ENCODE results near the gene TRIP4. TPM values are rescaled to one million over a fixed set of nuclear protein-coding genes. Genes with fewer than 3 reads are reported as not detected.

Gene TRIP4
- polyA plus RNA-seq, 3 donors: 23.0 to 40.1 (median 35.6) TPM

DNA sequence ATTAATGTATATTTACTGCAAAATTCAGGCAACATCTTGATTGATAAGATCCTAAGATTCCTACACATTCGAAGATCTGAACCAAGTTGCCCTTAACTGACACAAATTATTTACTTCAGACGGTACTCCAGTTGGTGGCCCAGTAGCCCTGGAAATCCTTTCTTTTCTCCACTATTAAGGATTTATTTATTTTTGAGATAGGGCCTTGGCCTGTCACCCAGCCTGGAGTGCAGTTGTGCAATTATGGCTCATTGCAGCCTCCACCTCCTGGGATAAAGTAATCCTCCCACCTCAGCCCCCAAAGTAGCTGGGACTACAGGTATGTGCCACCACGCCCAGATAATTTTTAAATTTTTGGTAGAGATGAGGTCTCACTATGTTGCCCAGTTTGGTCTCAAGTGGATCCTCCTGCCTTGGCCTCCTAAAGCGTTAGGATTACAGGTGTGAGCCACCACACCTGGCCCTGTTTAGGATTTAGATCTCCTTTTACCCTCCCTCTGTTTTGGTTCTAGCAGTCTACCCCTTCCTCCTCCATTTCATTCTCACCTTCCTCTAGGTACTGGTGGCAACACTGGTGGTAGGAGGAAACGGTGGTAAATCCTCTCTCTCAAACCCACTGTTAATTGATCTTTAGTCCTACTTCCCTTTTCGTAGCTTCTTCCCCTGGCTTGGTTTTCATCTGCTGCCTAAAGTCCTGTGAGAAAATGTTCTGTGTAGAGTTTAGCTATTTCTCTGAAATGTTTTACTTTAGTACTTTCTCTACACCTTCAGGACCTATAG is 60.1 kb downstream of the TRIP4 start:
- Histone ChIP-seq H3K79me2 (ENCODE audit: insufficient read depth, low read length) (no peaks in the 10 kb centered on the region), H3K9me3 (replicated peaks in 1 of 2; ENCODE audit: control insufficient read depth in 1 of 2, insufficient read depth in 1 of 2, low read length in 2 of 2) (no peaks in the 10 kb centered on the region), H3K27me3 (ENCODE audit: control insufficient read depth in 2 of 2, insufficient read depth in 2 of 2, low read length in 2 of 2) (no peaks in the 10 kb centered on the region), H3K27ac (ENCODE audit: low read depth in 1 of 2, low read length in 2 of 2) (no peak overlapping the region), H3K36me3 (replicated peaks in 1 of 2; ENCODE audit: control insufficient read depth in 1 of 2, insufficient read depth in 2 of 2, low read length in 2 of 2) (peaks cover 28 to 66% of the 10 kb centered on the region in 2 donors), H3K4me3 (replicated peaks in 1 of 3; ENCODE audit: low read depth in 2 of 3, low read length in 3 of 3) (no peak overlapping the region), H3K4me1 (ENCODE audit: control insufficient read depth in 1 of 2, insufficient read depth in 2 of 2, low read length in 2 of 2) (peaks cover 6 to 9% of the 10 kb centered on the region in 2 donors), H4K20me1 (ENCODE audit: insufficient read depth, low read length) (peaks cover 11% of the 10 kb centered on the region), H3K4me2 (replicated peaks; ENCODE audit: extremely low read depth, low read length, poor library complexity, severe bottlenecking) (no peak overlapping the region), H3K9ac (ENCODE audit: insufficient read depth, low read length, poor library complexity, severe bottlenecking) (no peak overlapping the region), H2AFZ (ENCODE audit: insufficient read depth, low read depth, low read length, poor library complexity, severe bottlenecking) (no peak overlapping the region)
- WGBS (ENCODE audit: insufficient coverage): 100% methylated on average over 1 of the region's 6 CpGs
- DNase-seq: no peak
- Mint-ChIP-seq H3K36me3 (peaks cover 26 to 75% of the 10 kb centered on the region in 2 donors), H3K9me3 (no peaks in the 10 kb centered on the region), H3K4me1 (peaks cover 24% of the 10 kb centered on the region), H3K27ac (peak overlapping the region in 2 of 7 donors; percentile 24 to 73), H3K27me3 (ENCODE audit: low read depth in 3 of 3) (no peaks in the 10 kb centered on the region), H3K4me3 (no peak overlapping the region)
- TF ChIP-seq, protein P1, sequence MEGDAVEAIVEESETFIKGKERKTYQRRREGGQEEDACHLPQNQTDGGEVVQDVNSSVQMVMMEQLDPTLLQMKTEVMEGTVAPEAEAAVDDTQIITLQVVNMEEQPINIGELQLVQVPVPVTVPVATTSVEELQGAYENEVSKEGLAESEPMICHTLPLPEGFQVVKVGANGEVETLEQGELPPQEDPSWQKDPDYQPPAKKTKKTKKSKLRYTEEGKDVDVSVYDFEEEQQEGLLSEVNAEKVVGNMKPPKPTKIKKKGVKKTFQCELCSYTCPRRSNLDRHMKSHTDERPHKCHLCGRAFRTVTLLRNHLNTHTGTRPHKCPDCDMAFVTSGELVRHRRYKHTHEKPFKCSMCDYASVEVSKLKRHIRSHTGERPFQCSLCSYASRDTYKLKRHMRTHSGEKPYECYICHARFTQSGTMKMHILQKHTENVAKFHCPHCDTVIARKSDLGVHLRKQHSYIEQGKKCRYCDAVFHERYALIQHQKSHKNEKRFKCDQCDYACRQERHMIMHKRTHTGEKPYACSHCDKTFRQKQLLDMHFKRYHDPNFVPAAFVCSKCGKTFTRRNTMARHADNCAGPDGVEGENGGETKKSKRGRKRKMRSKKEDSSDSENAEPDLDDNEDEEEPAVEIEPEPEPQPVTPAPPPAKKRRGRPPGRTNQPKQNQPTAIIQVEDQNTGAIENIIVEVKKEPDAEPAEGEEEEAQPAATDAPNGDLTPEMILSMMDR (IDR thresholded peaks at IDR 0.05): no peak
- intact Hi-C loops (cut with micrococcal nuclease): no loop called here

DNA sequence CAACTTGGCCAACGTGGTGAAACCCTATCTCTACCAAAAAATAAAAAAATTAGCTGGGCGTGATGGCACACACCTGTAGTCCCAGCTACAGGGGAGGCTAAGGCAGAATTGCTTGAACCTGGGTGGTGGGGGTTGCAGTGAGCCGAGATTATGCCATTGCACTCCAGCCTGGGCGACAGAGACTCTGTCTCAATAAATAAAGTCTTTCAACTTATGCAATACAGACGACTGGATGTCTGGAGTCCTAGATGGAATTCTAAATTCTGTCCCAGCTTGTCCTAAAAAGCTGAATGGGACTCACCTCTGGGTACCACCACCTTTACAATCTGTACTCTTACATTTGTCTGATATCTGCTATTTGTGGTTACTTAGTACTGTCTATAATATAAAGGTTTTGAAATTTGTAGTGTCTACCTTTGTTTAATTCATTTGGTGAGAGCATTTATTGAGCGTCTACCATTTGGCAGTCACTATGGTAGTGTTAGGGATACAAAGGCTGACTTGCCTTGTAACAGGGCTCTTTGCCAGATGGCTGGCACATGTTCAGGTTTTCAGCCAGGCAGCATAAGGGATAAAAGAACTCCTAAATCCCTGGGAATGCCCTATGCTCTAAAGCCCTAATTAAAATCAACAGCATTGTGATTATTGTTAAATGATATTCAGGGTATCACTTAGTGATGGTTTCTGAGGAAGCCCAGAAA is 65.5 kb downstream of the TRIP4 start:
- Histone ChIP-seq H3K4me3 (replicated peaks in 1 of 3; ENCODE audit: low read depth in 2 of 3, low read length in 3 of 3) (no peak overlapping the region), H3K27me3 (ENCODE audit: control insufficient read depth in 2 of 2, insufficient read depth in 2 of 2, low read length in 2 of 2) (no peaks in the 10 kb centered on the region), H3K36me3 (replicated peaks in 1 of 2; ENCODE audit: control insufficient read depth in 1 of 2, insufficient read depth in 2 of 2, low read length in 2 of 2) (peaks cover 8 to 33% of the 10 kb centered on the region in 2 donors), H3K79me2 (ENCODE audit: insufficient read depth, low read length) (no peaks in the 10 kb centered on the region), H3K9ac (ENCODE audit: insufficient read depth, low read length, poor library complexity, severe bottlenecking) (no peak overlapping the region), H3K4me1 (ENCODE audit: control insufficient read depth in 1 of 2, insufficient read depth in 2 of 2, low read length in 2 of 2) (peaks cover 35 to 41% of the 10 kb centered on the region in 2 donors), H3K4me2 (replicated peaks; ENCODE audit: extremely low read depth, low read length, poor library complexity, severe bottlenecking) (no peak overlapping the region), H4K20me1 (ENCODE audit: insufficient read depth, low read length) (no peaks in the 10 kb centered on the region), H3K27ac (ENCODE audit: low read depth in 1 of 2, low read length in 2 of 2) (peak overlapping the region in 1 of 2 donors; percentile 72), H2AFZ (ENCODE audit: insufficient read depth, low read depth, low read length, poor library complexity, severe bottlenecking) (no peak overlapping the region), H3K9me3 (replicated peaks in 1 of 2; ENCODE audit: control insufficient read depth in 1 of 2, insufficient read depth in 1 of 2, low read length in 2 of 2) (no peaks in the 10 kb centered on the region)
- H3K36me3 Mint-ChIP-seq: peaks cover 9 to 38% of the 10 kb centered on the region in 2 donors
- TF ChIP-seq, protein P1 (IDR thresholded peaks at IDR 0.05): no peak
- no peak for DNase-seq
- no peaks in the 10 kb centered on the region for H3K27me3 Mint-ChIP-seq (ENCODE audit: low read depth in 3 of 3)
- H3K9me3 Mint-ChIP-seq: no peaks in the 10 kb centered on the region
- H3K4me3 Mint-ChIP-seq: no peak overlapping the region
- 90% methylated on average over 2 of the region's 6 CpGs for WGBS (ENCODE audit: insufficient coverage)
- H3K4me1 Mint-ChIP-seq: peaks cover 45% of the 10 kb centered on the region
- intact Hi-C loops (cut with micrococcal nuclease): no loop called here
- H3K27ac Mint-ChIP-seq: peak overlapping the region in 2 of 7 donors; percentile 32 to 60

Measured in CD14-positive monocyte (primary cell).